Ovary (tissue), 3 donors: Measurements from ENCODE around the gene FBXW2.

Source experiments
- EP300 ChIP-seq: sonication (generic); formaldehyde crosslinking; IDR thresholded peaks from one replicate; pipeline ENCODE4 v1.6.1; 2017; ENCODE audit warnings: antibody characterized with exemption
- POLR2A ChIP-seq: fragments of 450-650 bp; IDR thresholded peaks from one replicate; pipeline ENCODE4 v1.6.1; 2017; ENCODE audit warnings: antibody characterized with exemption, mild to moderate bottlenecking, moderate library complexity
- TF ChIP-seq, protein P1 (sequence below), 3 donors: fragments of 450-650 bp in 2 of 3; fragments of 200-600 bp in 1 of 3; IDR thresholded peaks; one replicate each; pipeline versions ENCODE4 v1.5.1 to v1.8.0; 2016 to 2022; ENCODE audit warnings: antibody characterized with exemption in 3 of 3, mild to moderate bottlenecking in 1 of 3
- donor health status: DM: no; HTN: no; CAD: no.

DNA sequence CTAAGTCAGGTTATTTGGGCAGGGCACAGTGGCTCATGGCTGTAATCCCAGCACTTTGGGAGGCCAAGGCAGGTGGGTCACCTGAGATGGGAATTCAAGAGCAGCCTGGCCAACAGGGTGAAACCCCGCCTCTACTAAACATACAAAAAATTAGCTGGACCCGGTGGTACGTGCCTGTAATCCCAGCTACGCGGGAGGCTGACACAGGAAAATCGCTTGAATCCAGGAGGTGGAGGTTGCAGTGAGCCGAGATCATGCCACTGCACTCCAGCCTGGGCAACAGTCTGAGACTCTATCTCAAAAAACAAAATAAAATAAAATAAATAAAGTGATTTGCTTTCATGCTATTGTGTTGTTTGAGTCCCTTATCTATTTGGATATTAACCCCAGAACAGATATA lies 8.2 kb upstream of the FBXW2 start:
- no peak for TF ChIP-seq EP300
- no peak for TF ChIP-seq POLR2A
- TF ChIP-seq, protein P1, sequence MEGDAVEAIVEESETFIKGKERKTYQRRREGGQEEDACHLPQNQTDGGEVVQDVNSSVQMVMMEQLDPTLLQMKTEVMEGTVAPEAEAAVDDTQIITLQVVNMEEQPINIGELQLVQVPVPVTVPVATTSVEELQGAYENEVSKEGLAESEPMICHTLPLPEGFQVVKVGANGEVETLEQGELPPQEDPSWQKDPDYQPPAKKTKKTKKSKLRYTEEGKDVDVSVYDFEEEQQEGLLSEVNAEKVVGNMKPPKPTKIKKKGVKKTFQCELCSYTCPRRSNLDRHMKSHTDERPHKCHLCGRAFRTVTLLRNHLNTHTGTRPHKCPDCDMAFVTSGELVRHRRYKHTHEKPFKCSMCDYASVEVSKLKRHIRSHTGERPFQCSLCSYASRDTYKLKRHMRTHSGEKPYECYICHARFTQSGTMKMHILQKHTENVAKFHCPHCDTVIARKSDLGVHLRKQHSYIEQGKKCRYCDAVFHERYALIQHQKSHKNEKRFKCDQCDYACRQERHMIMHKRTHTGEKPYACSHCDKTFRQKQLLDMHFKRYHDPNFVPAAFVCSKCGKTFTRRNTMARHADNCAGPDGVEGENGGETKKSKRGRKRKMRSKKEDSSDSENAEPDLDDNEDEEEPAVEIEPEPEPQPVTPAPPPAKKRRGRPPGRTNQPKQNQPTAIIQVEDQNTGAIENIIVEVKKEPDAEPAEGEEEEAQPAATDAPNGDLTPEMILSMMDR (IDR thresholded peaks at IDR 0.05) = no peak
